Stimulated activated CD8-positive, alpha-beta memory T cell treated with anti-CD3 and anti-CD28 coated beads, Interleukin-15, amount 100 ng/mL, for 48 hours (primary cell): Measurements from ENCODE around the gene NFKB1.
"Not testable (repeated sequence)": the region's sequence is repeated elsewhere in the genome, so short reads cannot be mapped to it uniquely, and the experiment has no call there.

Experiments
- DNase-seq, 2 donors: peaks; one replicate each; pipeline ENCODE4 v3.0.0-alpha.2; 2020; ENCODE audit warnings: low read depth in 2 of 2

Gene NFKB1

GRCh38 chr4:102564399-102565059, 63.4 kb downstream of the NFKB1 start:
- peak; percentile 30 to 42 for DNase-seq

GRCh38 chr4:102565696-102566095, 64.5 kb downstream of the NFKB1 start:
- DNase-seq, result no peak

GRCh38 chr4:102566426-102566825, 65.3 kb downstream of the NFKB1 start:
- DNase-seq, result no peak

- DNase-seq, result no peak
Measured at GRCh38 chr4:102567427-102567826, 66.3 kb downstream of the NFKB1 start.

GRCh38 chr4:102569200-102569599, 68.0 kb downstream of the NFKB1 start:
- DNase-seq, result no peak

- DNase-seq, result not testable (repeated sequence)
Measured at GRCh38 chr4:102570211-102570610, 69.1 kb downstream of the NFKB1 start.

GRCh38 chr4:102572452-102572851, 71.3 kb downstream of the NFKB1 start:
- no peak for DNase-seq

GRCh38 chr4:102574317-102574716, 73.2 kb downstream of the NFKB1 start:
- no peak for DNase-seq

GRCh38 chr4:102575369-102576129, 74.4 kb downstream of the NFKB1 start:
- no peak for DNase-seq

- DNase-seq, result no peak
Measured at GRCh38 chr4:102578270-102578669, 77.1 kb downstream of the NFKB1 start.

GRCh38 chr4:102578819-102579218, 77.7 kb downstream of the NFKB1 start:
- DNase-seq, result no peak

GRCh38 chr4:102579794-102580462, 78.8 kb downstream of the NFKB1 start:
- DNase-seq, result no peak

- no peak for DNase-seq
Measured at GRCh38 chr4:102580463-102580842, 79.3 kb downstream of the NFKB1 start.

- no peak for DNase-seq
Measured at GRCh38 chr4:102584091-102584490, 82.9 kb downstream of the NFKB1 start.

GRCh38 chr4:102585329-102585728, 84.2 kb downstream of the NFKB1 start:
- DNase-seq, result no peak

GRCh38 chr4:102586002-102586643, 85.0 kb downstream of the NFKB1 start:
- DNase-seq, result no peak

GRCh38 chr4:102586644-102587021, 85.5 kb downstream of the NFKB1 start:
- DNase-seq, result peak; percentile 29 to 40

GRCh38 chr4:102589743-102590142, 88.6 kb downstream of the NFKB1 start:
- no peak for DNase-seq

- no peak for DNase-seq
Measured at GRCh38 chr4:102592256-102592655, 91.1 kb downstream of the NFKB1 start.

- no peak for DNase-seq
Measured at GRCh38 chr4:102593147-102593546, 92.0 kb downstream of the NFKB1 start.

- DNase-seq, result no peak
Measured at GRCh38 chr4:102594000-102594399, 92.8 kb downstream of the NFKB1 start.

GRCh38 chr4:102596532-102596931, 95.4 kb downstream of the NFKB1 start:
- DNase-seq, result no peak
